ENCODE measurements around the gene RASGRP2. TPM values are rescaled to one million over a fixed set of nuclear protein-coding genes. Genes with fewer than 3 reads are reported as not detected.
A peak's percentile ranks its signal among the peaks of the same experiment; 100 is the strongest.

RASGRP2 gene
- total RNA-seq, 6 donors from 2014 or later, result 20.5 to 80.7 (median 33.9) TPM

DNA sequence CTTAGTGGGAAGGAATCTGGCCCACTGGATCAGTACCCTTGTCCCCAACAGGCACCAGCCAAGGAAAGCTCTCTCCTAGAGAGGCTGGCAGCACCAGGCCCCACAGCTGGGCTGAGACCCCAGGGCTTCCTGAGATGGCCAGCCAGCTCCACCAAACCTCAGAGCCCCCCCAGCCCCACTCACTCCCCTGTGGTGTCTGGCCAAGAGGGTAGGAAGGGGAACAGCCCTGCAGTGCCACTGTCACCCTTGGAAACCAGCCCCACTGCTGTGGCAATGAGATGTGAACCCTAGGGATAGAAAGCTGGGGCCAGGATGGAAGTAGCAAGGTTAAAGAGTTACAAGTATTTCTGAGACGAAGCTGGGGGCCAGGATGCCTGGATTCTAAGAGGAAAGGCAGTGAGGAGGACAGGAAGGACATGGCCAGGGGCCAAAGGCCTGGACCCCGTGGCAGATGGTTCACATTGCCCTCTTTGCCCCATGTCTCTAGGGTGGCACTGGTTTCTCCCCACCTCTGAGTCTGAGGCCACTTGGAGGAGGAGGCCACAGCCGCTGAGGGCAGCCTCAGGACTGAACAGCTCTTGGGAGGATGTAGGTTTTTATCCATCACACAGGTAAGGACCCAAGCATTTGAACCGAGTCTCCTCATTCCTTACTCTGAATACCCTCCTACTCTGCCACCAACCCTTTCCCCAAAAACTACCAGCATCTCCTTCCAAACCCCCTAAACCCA is 49.8 kb downstream of the RASGRP2 start:
- Histone ChIP-seq H3K27me3 (no peaks in the 10 kb centered on the region), H3K36me3 (no peaks in the 10 kb centered on the region), H3K4me1 (peaks cover 0 to 2% (median under 1%) of the 10 kb centered on the region in 4 donors), H3K4me3 (no peak overlapping the region), H3K27ac (no peak overlapping the region), H3K9me3 (no peaks in the 10 kb centered on the region)
- ATAC-seq (ENCODE audit: low FRiP score in 2 of 2) (no peak), DNase-seq (peak in 1 of 2 donors; percentile 24)
- no peak for TF ChIP-seq POLR2A (IDR thresholded peaks at IDR 0.05)
- WGBS, 2 donors, result 45 to 71% methylated on average over 4 of the region's 4 CpGs

DNA sequence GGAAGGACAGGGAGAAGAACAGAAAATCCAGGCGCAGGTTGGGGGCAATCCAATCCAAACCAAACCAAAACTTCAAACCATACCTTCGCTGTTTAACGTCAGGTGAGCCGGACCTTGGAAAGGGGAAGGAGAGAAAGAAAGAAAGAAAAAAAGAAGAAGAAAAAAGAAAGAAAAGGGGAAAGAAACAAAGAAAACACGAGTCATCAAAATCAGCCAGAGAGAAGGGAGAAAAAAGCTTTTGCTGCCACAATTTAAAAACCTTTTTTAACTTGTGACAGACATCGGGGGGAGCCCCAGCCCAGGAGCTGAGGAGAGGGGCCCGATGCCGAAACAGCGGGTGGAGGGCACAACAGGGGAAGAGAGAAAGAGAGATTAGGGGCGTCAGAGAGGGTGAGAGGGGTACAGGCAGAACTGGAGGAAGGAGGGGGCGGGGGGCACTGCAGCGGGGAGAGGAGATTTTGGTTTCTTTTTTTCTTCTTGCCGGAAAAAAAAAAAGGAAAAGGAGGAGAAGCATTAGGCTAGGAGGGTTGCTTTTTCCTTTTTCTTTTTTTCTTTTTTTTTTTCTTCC is 51.1 kb downstream of the RASGRP2 start:
- TF ChIP-seq EP300 (IDR thresholded peaks at IDR 0.05), result no peak
- no peak for TF ChIP-seq POLR2A (IDR thresholded peaks at IDR 0.05)
- TF ChIP-seq CTCF (IDR thresholded peaks at IDR 0.05), result no peak
- TF ChIP-seq POLR2AphosphoS5 (IDR thresholded peaks at IDR 0.05), result no peak
- DNase-seq (peak in 1 of 2 donors; percentile 13), ATAC-seq (ENCODE audit: low FRiP score in 2 of 2) (no peak)
- Histone ChIP-seq H3K4me1 (peaks cover 10 to 15% (median 12%) of the 10 kb centered on the region in 4 donors), H3K27ac (no peak overlapping the region), H3K9me3 (no peaks in the 10 kb centered on the region), H3K27me3 (no peaks in the 10 kb centered on the region), H3K4me3 (no peak overlapping the region), H3K36me3 (no peaks in the 10 kb centered on the region)
- WGBS, 2 donors, result 19 to 22% methylated on average over 13 of the region's 13 CpGs

- 93 to 100% methylated on average over 1 of the region's 1 CpG for WGBS, 2 donors
- Histone ChIP-seq H3K27me3 (no peaks in the 10 kb centered on the region), H3K36me3 (no peaks in the 10 kb centered on the region), H3K4me1 (peaks cover 10 to 19% (median 16%) of the 10 kb centered on the region in 4 donors), H3K4me3 (no peak overlapping the region), H3K9me3 (no peaks in the 10 kb centered on the region), H3K27ac (no peak overlapping the region)
- no peak for ATAC-seq (ENCODE audit: low FRiP score in 2 of 2)
- no peak for TF ChIP-seq POLR2A (IDR thresholded peaks at IDR 0.05)
- no peak for TF ChIP-seq EP300 (IDR thresholded peaks at IDR 0.05)
- no peak for TF ChIP-seq POLR2AphosphoS5 (IDR thresholded peaks at IDR 0.05)
- no peak for TF ChIP-seq CTCF (IDR thresholded peaks at IDR 0.05)
- no peak for DNase-seq
Measured at GRCh38 chr11:64691543-64691942, 52.4 kb downstream of the RASGRP2 start.

DNA sequence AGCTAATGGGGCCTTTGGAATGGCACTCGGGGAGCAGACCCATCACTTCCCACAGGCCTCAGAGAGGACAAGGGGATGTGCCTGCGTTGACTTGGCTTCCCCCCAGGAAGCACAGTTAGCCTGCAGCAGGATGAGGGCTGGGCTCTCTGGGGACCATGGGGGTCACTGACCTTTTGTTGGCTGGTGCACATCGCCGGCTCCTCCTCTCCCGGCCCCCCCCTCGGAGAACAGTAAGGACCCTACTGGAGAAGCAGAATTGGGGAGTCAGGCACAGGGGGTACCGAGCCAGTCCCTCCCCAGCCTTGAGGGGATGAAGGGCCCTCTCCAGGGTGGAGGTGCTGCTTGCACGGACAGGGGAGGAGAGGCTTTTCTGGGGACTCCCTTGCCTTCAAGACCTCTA is 53.7 kb downstream of the RASGRP2 start:
- Histone ChIP-seq H3K27ac (no peak overlapping the region), H3K9me3 (no peaks in the 10 kb centered on the region), H3K36me3 (no peaks in the 10 kb centered on the region), H3K4me3 (no peak overlapping the region), H3K27me3 (no peaks in the 10 kb centered on the region), H3K4me1 (peaks cover 10 to 19% (median 16%) of the 10 kb centered on the region in 4 donors)
- peak in 1 of 2 donors; percentile 44 for DNase-seq
- TF ChIP-seq POLR2AphosphoS5 (IDR thresholded peaks at IDR 0.05), result no peak
- no peak for TF ChIP-seq EP300 (IDR thresholded peaks at IDR 0.05)
- TF ChIP-seq POLR2A (IDR thresholded peaks at IDR 0.05), result no peak
- TF ChIP-seq CTCF (IDR thresholded peaks at IDR 0.05), result no peak
- ATAC-seq (ENCODE audit: low FRiP score in 2 of 2), result no peak
- WGBS, 2 donors, result 70 to 74% methylated on average over 3 to 8 of the region's 8 CpGs

DNA sequence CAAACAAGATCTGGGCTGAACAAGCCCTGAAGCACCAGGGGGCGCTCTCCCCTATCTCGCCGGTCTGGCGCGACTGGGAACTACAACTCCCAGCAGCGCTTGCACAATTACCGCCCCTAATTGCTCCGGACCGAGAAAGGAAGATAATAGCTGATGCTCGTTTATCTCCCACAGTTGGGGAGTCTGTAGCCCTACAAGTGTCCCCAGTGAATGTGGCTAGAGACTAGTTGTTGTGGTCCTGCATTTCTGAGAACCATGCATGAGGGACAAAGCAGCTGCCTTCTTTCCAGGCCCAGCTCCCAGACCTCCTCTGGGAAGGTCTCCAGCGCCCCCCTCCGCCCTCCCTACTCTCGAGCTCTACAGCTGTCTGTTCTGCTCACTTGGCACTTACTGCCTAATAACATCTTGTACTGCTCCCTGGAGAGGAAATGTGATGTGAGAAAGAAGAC is 55.4 kb downstream of the RASGRP2 start:
- Histone ChIP-seq H3K27ac (peak overlapping the region in 2 of 4 donors; percentile 27 to 51), H3K27me3 (no peaks in the 10 kb centered on the region), H3K4me3 (peak overlapping the region in 3 of 4 donors; percentile 32 to 51 (median 45)), H3K4me1 (peaks cover 10 to 19% (median 16%) of the 10 kb centered on the region in 4 donors), H3K36me3 (no peaks in the 10 kb centered on the region), H3K9me3 (no peaks in the 10 kb centered on the region)
- DNase-seq (peak; percentile 83 to 86), ATAC-seq (ENCODE audit: low FRiP score in 2 of 2) (peak; percentile 85 to 97)
- 1 to 5% methylated on average over 4 to 13 of the region's 13 CpGs for WGBS, 2 donors
- TF ChIP-seq POLR2AphosphoS5 (IDR thresholded peaks at IDR 0.05) (peak in 1 of 2 donors; percentile 26), POLR2A (IDR thresholded peaks at IDR 0.05) (no peak), EP300 (IDR thresholded peaks at IDR 0.05) (no peak), CTCF (IDR thresholded peaks at IDR 0.05) (peak; percentile 84 to 92 (median 88))

Measured in upper lobe of left lung (tissue), 6 donors.